HG02981 (cell line): Measurements from ENCODE around the gene EPRS1.

Experiments
- ATAC-seq: cut with Tn5 transposase; IDR thresholded peaks from one replicate; pipeline ENCODE4 v1.9.1; 2021; ENCODE audit warnings: mild to moderate bottlenecking, moderate library complexity; ENCODE audit not compliant: unreplicated experiment

Gene EPRS1

GRCh38 chr1:220046052-220046930 is at the start of gene EPRS1:
Gene EPRS1 (minus strand): TSS chr1:220046505. CDS start chr1:220046388, 117 bp downstream.
- ATAC-seq = peak; percentile 98

GRCh38 chr1:220094016-220094911 is 48.0 kb upstream of the EPRS1 start, which contains the start of gene IARS2:
Gene IARS2 (plus strand): TSS chr1:220094132. CDS start chr1:220094217, 85 bp downstream.
- ATAC-seq = peak; percentile 67

- ATAC-seq = peak; percentile 3
Measured at GRCh38 chr1:220093361-220094015, 47.2 kb upstream of the EPRS1 start.

- ATAC-seq = no peak
Measured at GRCh38 chr1:220092694-220093093, 46.4 kb upstream of the EPRS1 start.

GRCh38 chr1:220089650-220090556 is 43.6 kb upstream of the EPRS1 start, which contains the start of gene BPNT1:
Gene BPNT1 (minus strand): TSS chr1:220089788. CDS start chr1:220079846, 9,942 bp downstream.
- peak; percentile 56 for ATAC-seq

GRCh38 chr1:220086261-220086686 is 40.0 kb upstream of the EPRS1 start:
- peak; percentile 49 for ATAC-seq

GRCh38 chr1:220084460-220084859 is 38.2 kb upstream of the EPRS1 start:
- ATAC-seq = no peak

- no peak for ATAC-seq
Measured at GRCh38 chr1:220077887-220078286, 31.6 kb upstream of the EPRS1 start.

GRCh38 chr1:220076861-220077762 is 30.8 kb upstream of the EPRS1 start:
- no peak for ATAC-seq

- no peak for ATAC-seq
Measured at GRCh38 chr1:220067269-220068204, 21.2 kb upstream of the EPRS1 start.

GRCh38 chr1:220062629-220063028 is 16.3 kb upstream of the EPRS1 start:
- ATAC-seq = no peak

GRCh38 chr1:220060876-220061275 is 14.6 kb upstream of the EPRS1 start:
- ATAC-seq = no peak

GRCh38 chr1:220056374-220056773 is 10.1 kb upstream of the EPRS1 start:
- no peak for ATAC-seq

- ATAC-seq = no peak
Measured at GRCh38 chr1:220045356-220046051, 801 bp downstream of the EPRS1 start.

- ATAC-seq = no peak
Measured at GRCh38 chr1:220044678-220045355, 1.5 kb downstream of the EPRS1 start.

GRCh38 chr1:220043646-220044045 is 2.7 kb downstream of the EPRS1 start:
- no peak for ATAC-seq
